ENCODE data around the gene PPP3CB. TPM values are rescaled to one million over a fixed set of nuclear protein-coding genes. Genes with fewer than 3 reads are reported as not detected.
A peak's percentile ranks its signal among the peaks of the same experiment; 100 is the strongest.

Gene PPP3CB
- total and polyA plus RNA-seq, 2 experiments from 2014 or later, result 11.8 to 41.4 TPM

- H4K20me1 ChIP-seq (ENCODE audit: insufficient read depth, poor library complexity, severe bottlenecking), result no peaks in the 10 kb centered on the region
- peaks cover 4% of the 10 kb centered on the region for H3K36me3 ChIP-seq (replicated peaks; ENCODE audit: insufficient read depth, low read depth)
- H3K9me2 ChIP-seq (replicated peaks; ENCODE audit: insufficient read depth), result no peaks in the 10 kb centered on the region
- no peak for TF ChIP-seq EZH2phosphoT487 (IDR thresholded peaks at IDR 0.05; ENCODE audit: low read depth, severe bottlenecking, unreplicated experiment)
- TF ChIP-seq CTCF (IDR thresholded peaks at IDR 0.05; ENCODE audit: poor library complexity), result no peak
- TF ChIP-seq EZH2 (IDR thresholded peaks at IDR 0.05; ENCODE audit: borderline replicate concordance), result no peak
- no peak for DNase-seq (ENCODE audit: low spot score)
- no peaks in the 10 kb centered on the region for H3K9me3 ChIP-seq (ENCODE audit: low read depth)
- no peaks in the 10 kb centered on the region for H3K27me3 ChIP-seq
- no peak overlapping the region for H3K4me2 ChIP-seq
- H3K79me2 ChIP-seq, result no peaks in the 10 kb centered on the region
- no peak overlapping the region for H2AFZ ChIP-seq
- H3K4me3 ChIP-seq, result no peak overlapping the region
- no peaks in the 10 kb centered on the region for H3K4me1 ChIP-seq (ENCODE audit: insufficient read depth)
- no peak overlapping the region for H3K27ac ChIP-seq
Measured at GRCh38 chr10:73423309-73423708, 72.5 kb downstream of the PPP3CB start.

- 94% methylated on average over 3 of the region's 3 CpGs for WGBS (ENCODE audit: low lambda C conversion rate, missing lambda C conversion rate)
- Histone ChIP-seq H3K79me2 (peaks cover 13% of the 10 kb centered on the region), H2AFZ (no peak overlapping the region), H3K27me3 (no peaks in the 10 kb centered on the region), H3K4me1 (ENCODE audit: insufficient read depth) (peaks cover 8% of the 10 kb centered on the region), H3K27ac (no peak overlapping the region), H3K36me3 (replicated peaks; ENCODE audit: insufficient read depth, low read depth) (no peaks in the 10 kb centered on the region), H3K4me2 (no peak overlapping the region), H3K9me3 (ENCODE audit: low read depth) (no peaks in the 10 kb centered on the region), H3K4me3 (no peak overlapping the region), H3K9me2 (replicated peaks; ENCODE audit: insufficient read depth) (no peaks in the 10 kb centered on the region), H4K20me1 (ENCODE audit: insufficient read depth, poor library complexity, severe bottlenecking) (peaks cover 2% of the 10 kb centered on the region)
- TF ChIP-seq CTCF (IDR thresholded peaks at IDR 0.05; ENCODE audit: poor library complexity), result no peak
- TF ChIP-seq EZH2 (IDR thresholded peaks at IDR 0.05; ENCODE audit: borderline replicate concordance), result no peak
- TF ChIP-seq EZH2phosphoT487 (IDR thresholded peaks at IDR 0.05; ENCODE audit: low read depth, severe bottlenecking, unreplicated experiment), result no peak
- DNase-seq (ENCODE audit: low spot score), result no peak
Measured at GRCh38 chr10:73416571-73416970, 79.3 kb downstream of the PPP3CB start.

DNA sequence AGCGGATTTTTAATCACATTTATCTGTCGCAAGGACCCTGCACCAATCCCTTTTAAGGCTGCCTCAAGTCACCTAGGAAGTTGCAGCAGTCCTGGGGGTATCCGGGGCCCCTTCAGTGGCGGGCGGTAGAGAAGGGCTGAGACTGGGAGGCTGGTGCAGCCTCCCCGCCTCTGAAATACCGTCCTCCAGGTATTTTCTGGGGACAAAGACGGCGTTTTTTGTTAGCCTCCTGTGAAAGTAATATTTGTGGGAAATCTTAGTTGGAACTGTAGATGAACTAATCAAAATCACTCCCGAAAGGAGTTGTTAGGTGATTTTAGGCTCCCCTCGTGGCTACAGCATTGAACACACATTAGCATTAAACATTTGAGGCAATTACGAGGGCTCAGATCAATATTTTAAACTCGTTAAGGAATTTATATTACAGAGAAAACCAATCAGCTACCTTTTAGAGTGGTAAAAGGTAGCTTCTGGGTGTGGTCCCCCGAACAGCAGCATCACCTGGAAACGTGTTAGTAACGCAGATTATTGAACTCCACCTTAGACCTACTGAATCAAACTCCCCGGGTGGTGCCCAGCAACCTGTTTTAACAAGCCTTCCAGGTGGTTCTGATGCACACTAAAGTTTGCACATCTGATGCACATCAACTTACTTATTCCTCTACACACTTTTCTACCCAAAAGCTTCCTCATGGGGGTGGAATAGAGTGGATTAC is 81.4 kb downstream of the PPP3CB start:
- Histone ChIP-seq H2AFZ (peak overlapping the region; percentile 93), H3K79me2 (peaks cover 35% of the 10 kb centered on the region), H3K27ac (peak overlapping the region; percentile 99), H3K4me3 (peak overlapping the region; percentile 72), H3K4me2 (peak overlapping the region; percentile 91), H4K20me1 (ENCODE audit: insufficient read depth, poor library complexity, severe bottlenecking) (peaks cover 11% of the 10 kb centered on the region), H3K27me3 (no peaks in the 10 kb centered on the region), H3K9me3 (ENCODE audit: low read depth) (no peaks in the 10 kb centered on the region), H3K36me3 (replicated peaks; ENCODE audit: insufficient read depth, low read depth) (no peaks in the 10 kb centered on the region), H3K4me1 (ENCODE audit: insufficient read depth) (peaks cover 8% of the 10 kb centered on the region), H3K9me2 (replicated peaks; ENCODE audit: insufficient read depth) (no peaks in the 10 kb centered on the region)
- 6% methylated on average over 17 of the region's 17 CpGs for WGBS (ENCODE audit: low lambda C conversion rate, missing lambda C conversion rate)
- peak; percentile 20 for DNase-seq (ENCODE audit: low spot score)
- TF ChIP-seq EZH2 (IDR thresholded peaks at IDR 0.05; ENCODE audit: borderline replicate concordance), result no peak
- TF ChIP-seq EZH2phosphoT487 (IDR thresholded peaks at IDR 0.05; ENCODE audit: low read depth, severe bottlenecking, unreplicated experiment), result no peak
- peak; percentile 1 for TF ChIP-seq CTCF (IDR thresholded peaks at IDR 0.05; ENCODE audit: poor library complexity)
